ENCODE data around the gene TMEM218.

DNA sequence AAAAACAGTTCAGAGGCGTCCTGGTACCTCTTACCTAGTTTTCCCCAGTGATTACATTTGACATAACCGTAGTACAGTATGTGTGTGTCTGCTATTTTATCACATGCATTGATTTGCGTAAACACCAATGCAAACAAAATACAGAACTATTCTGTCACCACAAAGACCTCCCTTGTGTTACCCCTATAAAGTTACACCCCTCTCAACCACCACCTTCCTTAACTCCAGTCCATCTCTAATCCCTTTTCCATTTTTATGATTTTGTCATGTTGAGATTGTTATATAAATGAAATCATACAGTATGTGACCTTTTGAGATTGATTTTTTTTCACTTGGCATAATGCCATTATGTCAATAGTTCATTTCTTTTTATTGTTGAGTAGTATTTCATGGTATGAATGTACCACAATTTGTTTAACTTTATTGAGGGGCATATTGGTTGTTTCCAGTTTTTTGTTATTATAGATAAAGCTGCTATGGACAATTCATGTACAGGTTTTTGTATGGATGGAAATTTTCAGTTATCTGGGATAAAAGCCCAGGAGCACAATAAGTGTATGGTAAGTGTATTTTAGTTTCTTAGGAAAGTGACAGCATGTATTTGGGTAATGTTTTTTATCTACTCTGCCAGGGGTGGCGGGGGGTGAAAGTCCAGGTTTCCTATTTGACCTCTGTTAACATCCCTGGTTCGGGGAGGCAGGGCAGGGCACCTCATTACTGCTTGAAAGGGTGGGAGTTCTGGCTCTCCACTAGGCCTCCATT is 54.3 kb downstream of the TMEM218 start:
- TF ChIP-seq GATA3 (IDR thresholded peaks at IDR 0.05; ENCODE audit: low read depth, low read length) (no peak), GATA2 (IDR thresholded peaks at IDR 0.05; ENCODE audit: low read depth, low read length) (no peak)

All from SH-SY5Y (cell line).